Activated B cell treated with CpG ODN at 0.5 μM for 24 hours (primary cell): Measurements from ENCODE around the gene CNTNAP2. TPM values are rescaled to one million over a fixed set of nuclear protein-coding genes. Genes with fewer than 3 reads are reported as not detected.
"Not testable (repeated sequence)": the region's sequence is repeated elsewhere in the genome, so short reads cannot be mapped to it uniquely, and the experiment has no call there.

Experiments used
- ATAC-seq: fragments of 200-7000 bp; cut with Tn5 transposase; one replicate; pipeline ENCODE4 v1.10.0; 2021; ENCODE audit warnings: low read depth, mild to moderate bottlenecking, moderate library complexity
- CTCF ChIA-PET: fragments of 350-600 bp; sonication (Branson Sonifier 250); formaldehyde crosslinking; loops from one replicate; lab custom pipeline; 2021; ENCODE audit warnings: antibody characterized with exemption; lab: Charles Lee
- POLR2A ChIA-PET: fragments of 350-600 bp; sonication (Branson Sonifier 250); formaldehyde crosslinking; loops from one replicate; lab custom pipeline; 2021; ENCODE audit warnings: antibody characterized with exemption; lab: Charles Lee
- DNase-seq: peaks from one replicate; pipeline ENCODE4 v3.0.0; 2022
- H3K27ac Mint-ChIP-seq: one replicate; pipeline ENCODE4 v1.8.0; 2020; ENCODE audit warnings: mixed read lengths
- H3K27me3 Mint-ChIP-seq: one replicate; pipeline ENCODE4 v1.8.0; 2021; ENCODE audit warnings: mixed read lengths
- H3K36me3 Mint-ChIP-seq: one replicate; pipeline ENCODE4 v1.8.0; 2021; ENCODE audit warnings: low read depth, mixed read lengths
- H3K4me1 Mint-ChIP-seq: one replicate; pipeline ENCODE4 v1.8.0; 2021; ENCODE audit warnings: mixed read lengths
- H3K4me3 Mint-ChIP-seq: one replicate; pipeline ENCODE4 v1.8.0; 2020; ENCODE audit warnings: mild to moderate bottlenecking, mixed read lengths
- H3K9me3 Mint-ChIP-seq: one replicate; pipeline ENCODE4 v1.8.0; 2020; ENCODE audit warnings: mixed read lengths
- CTCF ChIP-seq: fragments of 200-600 bp; IDR thresholded peaks from one replicate; pipeline ENCODE4 v1.8.0; 2022; ENCODE audit warnings: antibody characterized with exemption, mild to moderate bottlenecking
- intact Hi-C: fragments of 100-400 bp; cut with micrococcal nuclease; formaldehyde crosslinking; loops from one replicate; pipeline ENCODE4 v1.15.1; 2024
- total RNA-seq: library from RNA; stranded (reverse); gene quantifications from 2 replicates; pipeline ENCODE4 v1.2.3, GENCODE V29; 2022

Gene CNTNAP2
- total RNA-seq, 1 donor from 2014 or later = 0.84 TPM

- H3K36me3 Mint-ChIP-seq = no peaks in the 10 kb centered on the region
- CTCF ChIA-PET = no interaction called here
Observed at GRCh38 chr7:146176860-146177259, 60.3 kb downstream of the CNTNAP2 start.

GRCh38 chr7:146177301-146177700 is 60.7 kb downstream of the CNTNAP2 start:
- TF ChIP-seq CTCF = no peak
- no peaks in the 10 kb centered on the region for H3K27me3 Mint-ChIP-seq

More at GRCh38 chr7:146176860-146177259, 60.3 kb downstream of the CNTNAP2 start:
- no peaks in the 10 kb centered on the region for H3K9me3 Mint-ChIP-seq
- no peak for ATAC-seq
- no peaks in the 10 kb centered on the region for H3K27me3 Mint-ChIP-seq
- TF ChIP-seq CTCF = no peak
- H3K4me3 Mint-ChIP-seq = no peak overlapping the region
- no peaks in the 10 kb centered on the region for H3K4me1 Mint-ChIP-seq
- no peak for DNase-seq
- intact Hi-C loops = no loop called here
- POLR2A ChIA-PET = no interaction called here
- no peak overlapping the region for H3K27ac Mint-ChIP-seq

GRCh38 chr7:146185844-146186243 is 69.2 kb downstream of the CNTNAP2 start:
- H3K36me3 Mint-ChIP-seq = no peaks in the 10 kb centered on the region
- H3K9me3 Mint-ChIP-seq = peaks cover 5% of the 10 kb centered on the region
- no peak overlapping the region for H3K4me3 Mint-ChIP-seq
- H3K27me3 Mint-ChIP-seq = no peaks in the 10 kb centered on the region
- DNase-seq (no peak), ATAC-seq (no peak)
- H3K27ac Mint-ChIP-seq = no peak overlapping the region
- intact Hi-C loops = no loop called here
- ChIA-PET CTCF (no interaction called here), POLR2A (no interaction called here)
- no peaks in the 10 kb centered on the region for H3K4me1 Mint-ChIP-seq
- no peak for TF ChIP-seq CTCF

More at GRCh38 chr7:146177301-146177700, 60.7 kb downstream of the CNTNAP2 start:
- H3K4me1 Mint-ChIP-seq = no peaks in the 10 kb centered on the region
- intact Hi-C loops = no loop called here
- POLR2A ChIA-PET = no interaction called here
- H3K9me3 Mint-ChIP-seq = no peaks in the 10 kb centered on the region
- ATAC-seq (no peak), DNase-seq (no peak)
- no peak overlapping the region for H3K27ac Mint-ChIP-seq
- no peak overlapping the region for H3K4me3 Mint-ChIP-seq
- H3K36me3 Mint-ChIP-seq = no peaks in the 10 kb centered on the region
- CTCF ChIA-PET = no interaction called here

- POLR2A ChIA-PET, ATAC-seq, H3K4me1 Mint-ChIP-seq, H3K36me3 Mint-ChIP-seq, DNase-seq, CTCF ChIA-PET, H3K4me3 Mint-ChIP-seq, H3K27me3 Mint-ChIP-seq, H3K9me3 Mint-ChIP-seq, intact Hi-C loops, H3K27ac Mint-ChIP-seq: not testable (repeated sequence)
Observed at GRCh38 chr7:146191428-146191827, 74.8 kb downstream of the CNTNAP2 start.

- no peaks in the 10 kb centered on the region for H3K27me3 Mint-ChIP-seq
- no peak for ATAC-seq
Observed at GRCh38 chr7:146201945-146202344, 85.3 kb downstream of the CNTNAP2 start.

More at GRCh38 chr7:146201945-146202344, 85.3 kb downstream of the CNTNAP2 start:
- TF ChIP-seq CTCF = no peak
- H3K4me1 Mint-ChIP-seq = no peaks in the 10 kb centered on the region
- H3K27ac Mint-ChIP-seq = no peak overlapping the region
- no peak overlapping the region for H3K4me3 Mint-ChIP-seq
- CTCF ChIA-PET = no interaction called here
- intact Hi-C loops = no loop called here
- no peak for DNase-seq
- H3K9me3 Mint-ChIP-seq = peaks cover 5% of the 10 kb centered on the region
- H3K36me3 Mint-ChIP-seq = no peaks in the 10 kb centered on the region
- POLR2A ChIA-PET = no interaction called here
